HCT116 (cell line): Measurements from ENCODE around the gene SLC4A4. TPM values are rescaled to one million over a fixed set of nuclear protein-coding genes. Genes with fewer than 3 reads are reported as not detected.

Experiments used
- ATAC-seq: fragments of 200-7000 bp; cut with Tn5 transposase; 2 replicates; pipeline ENCODE4 v1.9.1; 2020; ENCODE audit warnings: mild to moderate bottlenecking, moderate library complexity
- BruUV-seq: library from RNA; stranded (reverse); fragments of 400-500 nt; replicated peaks from 2 replicates; lab custom pipeline; 2021; lab: Mats Ljungman, UMichigan
- CTCF ChIA-PET: fragments of 300-600 bp; sonication (Branson Sonifier 250); formaldehyde crosslinking; loops from one replicate; lab custom pipeline; 2021; ENCODE audit warnings: antibody characterized with exemption; lab: Charles Lee
- POLR2A ChIA-PET: fragments of 300-600, 350-600 bp; sonication (Branson Sonifier 250); formaldehyde crosslinking; loops from one replicate; lab custom pipeline; 2021; ENCODE audit warnings: antibody characterized with exemption; lab: Charles Lee
- RAD21 ChIA-PET, 2 experiments: fragments of 300-600 bp; sonication (Branson Sonifier 250); formaldehyde crosslinking; loops; one replicate each; lab custom pipeline; 2023; ENCODE audit warnings: low total read pairs in 2 of 2; ENCODE audit not compliant: uncharacterized antibody in 2 of 2, unreplicated experiment in 2 of 2, low non-redundant PET in 1 of 2; lab: Charles Lee
- DNase-seq: peaks from one replicate; pipeline ENCODE4 v3.0.0-alpha.2; 2010; ENCODE audit warnings: low read depth, low spot score
- H2AFZ ChIP-seq: fragments of 200-600 bp; shearing (Covaris generic), sonication (generic); 2 replicates; pipeline ENCODE4 v1.6.1; 2017; ENCODE audit warnings: low read depth, mixed run types, mixed read lengths, antibody characterized with exemption, low read length; ENCODE audit not compliant: poor library complexity, severe bottlenecking
- H3K27ac ChIP-seq: 2 replicates; pipeline ENCODE4 v1.5.1; 2012; ENCODE audit warnings: low read depth, low read length
- H3K27me3 ChIP-seq: fragments of 200-600 bp; sonication (generic); 2 replicates; pipeline ENCODE4 v1.6.1; 2016; ENCODE audit warnings: mixed run types, low read length, mixed read lengths; ENCODE audit not compliant: insufficient read depth
- H3K36me3 ChIP-seq, 2 experiments: fragments of 200-500 bp in 1 of 2; fragments of 200-600 bp in 1 of 2; sonication (Bioruptor generic) in 1 of 2; sonication (generic) in 1 of 2; 2 replicates each; pipeline versions ENCODE4 v1.5.1 to v1.6.1; 2014 to 2016; ENCODE audit warnings: low read length in 2 of 2, inconsistent platforms in 1 of 2, mixed read lengths in 1 of 2, mixed run types in 1 of 2; ENCODE audit not compliant: insufficient read depth in 2 of 2, control insufficient read depth in 1 of 2
- H3K4me1 ChIP-seq, 2 experiments: fragments of 200-600 bp in 1 of 2; sonication (generic) in 1 of 2; 2 replicates each; pipeline versions ENCODE4 v1.5.1 to v1.6.1; 2012 to 2017; ENCODE audit warnings: low read length in 2 of 2, inconsistent platforms in 1 of 2, mild to moderate bottlenecking in 1 of 2, mixed read lengths in 1 of 2, mixed run types in 1 of 2, moderate library complexity in 1 of 2; ENCODE audit not compliant: insufficient read depth in 2 of 2, control insufficient read depth in 1 of 2
- H3K4me2 ChIP-seq: fragments of 200-600 bp; sonication (generic); 2 replicates; pipeline ENCODE4 v1.6.1; 2017; ENCODE audit warnings: mixed run types, low read length, mixed read lengths
- H3K4me3 ChIP-seq, 2 experiments: fragments of 200-600 bp in 1 of 2; sonication (generic) in 1 of 2; replicated peaks in 1 of 2; 2 replicates each; pipeline ENCODE4 v1.5.1; 2011 to 2016; ENCODE audit warnings: low read length in 2 of 2, control low read depth in 1 of 2, low read depth in 1 of 2, mild to moderate bottlenecking in 1 of 2, mixed read lengths in 1 of 2, mixed run types in 1 of 2
- H3K79me2 ChIP-seq: fragments of 200-600 bp; sonication (generic); 2 replicates; pipeline ENCODE4 v1.6.1; 2017; ENCODE audit warnings: mild to moderate bottlenecking, mixed run types, low read length, moderate library complexity, mixed read lengths; ENCODE audit not compliant: insufficient read depth
- H3K9ac ChIP-seq: fragments of 200-600 bp; sonication (generic); 2 replicates; pipeline ENCODE4 v1.6.1; 2016; ENCODE audit warnings: low read length, mixed read lengths
- H3K9me2 ChIP-seq: fragments of 200-600 bp; sonication (generic), shearing (Covaris generic); 2 replicates; pipeline ENCODE4 v1.6.1; 2017; ENCODE audit warnings: mixed run types, mild to moderate bottlenecking, moderate library complexity; ENCODE audit not compliant: insufficient read depth
- H3K9me3 ChIP-seq, 2 experiments: fragments of 200-500 bp in 1 of 2; fragments of 200-600 bp in 1 of 2; sonication (Bioruptor generic) in 1 of 2; sonication (generic) in 1 of 2; 2 replicates each; pipeline ENCODE4 v1.6.1; 2014 to 2017; ENCODE audit warnings: low read length in 2 of 2, mixed read lengths in 2 of 2, inconsistent platforms in 1 of 2, low read depth in 1 of 2, mild to moderate bottlenecking in 1 of 2, mixed run types in 1 of 2, moderate library complexity in 1 of 2; ENCODE audit not compliant: control insufficient read depth in 1 of 2, insufficient read depth in 1 of 2
- H4K20me1 ChIP-seq: fragments of 200-600 bp; sonication (generic), shearing (Covaris generic); 2 replicates; pipeline ENCODE4 v1.6.1; 2017; ENCODE audit warnings: mixed run types, mild to moderate bottlenecking, moderate library complexity; ENCODE audit not compliant: insufficient read depth
- CBX3 ChIP-seq: IDR thresholded peaks from 2 replicates; pipeline ENCODE4 v1.6.1; 2012; ENCODE audit warnings: low read depth
- EZH2 ChIP-seq: fragments of 200-600 bp; sonication (generic); IDR thresholded peaks from 2 replicates; pipeline ENCODE4 v1.6.1; 2017; ENCODE audit warnings: antibody characterized with exemption, mixed run types
- EZH2phosphoT487 ChIP-seq: fragments of 200-600 bp; IDR thresholded peaks from 2 replicates; pipeline ENCODE4 v1.6.1; 2018; ENCODE audit warnings: antibody characterized with exemption, borderline replicate concordance
- FOSL1 ChIP-seq: IDR thresholded peaks from 2 replicates; pipeline ENCODE4 v1.6.1; 2012; ENCODE audit warnings: low read depth
- JUND ChIP-seq: IDR thresholded peaks from 2 replicates; pipeline ENCODE4 v1.6.1; 2012
- POLR2AphosphoS5 ChIP-seq: IDR thresholded peaks from 2 replicates; pipeline ENCODE4 v1.6.1; 2011; ENCODE audit warnings: mild to moderate bottlenecking, low read depth, low read length, moderate library complexity
- RAD21 ChIP-seq: IDR thresholded peaks from 2 replicates; pipeline ENCODE4 v1.6.1; 2012; ENCODE audit warnings: low read depth, mild to moderate bottlenecking
- SIN3A ChIP-seq: IDR thresholded peaks from 2 replicates; pipeline ENCODE4 v1.6.1; 2012; ENCODE audit warnings: low read depth
- SRF ChIP-seq: IDR thresholded peaks from 2 replicates; pipeline ENCODE4 v1.6.1; 2012; ENCODE audit warnings: low read depth
- YY1 ChIP-seq: IDR thresholded peaks from 2 replicates; pipeline ENCODE4 v1.6.1; 2011; ENCODE audit warnings: low read length, low read depth, moderate library complexity, mild to moderate bottlenecking; ENCODE audit not compliant: insufficient replicate concordance; ENCODE audit errors: extremely low read depth
- ZFX ChIP-seq: fragments of 450-650 bp; IDR thresholded peaks from 2 replicates; pipeline ENCODE4 v1.6.1; 2017
- ZNF274 ChIP-seq: fragments of 200-500 bp; sonication (Bioruptor generic); IDR thresholded peaks from 2 replicates; pipeline ENCODE4 v1.6.1; 2014; ENCODE audit warnings: mild to moderate bottlenecking, low read depth, low read length, inconsistent platforms
- intact Hi-C: fragments of 100-400 bp; cut with micrococcal nuclease; formaldehyde crosslinking; loops from 2 replicates; pipeline ENCODE4 v1.10.0; 2022
- total RNA-seq: library from RNA; stranded (reverse); gene quantifications from one replicate; pipeline ENCODE4 v1.2.1, GENCODE V29; 2021; ENCODE audit not compliant: unreplicated experiment
- TF ChIP-seq, protein P1 (sequence below): IDR thresholded peaks from 2 replicates; pipeline ENCODE4 v1.6.1; 2012

The SLC4A4 gene
- total RNA-seq, 1 experiment from 2014 or later: 0.30 TPM

GRCh38 chr4:71595576-71596108 lies 256.8 kb downstream of the SLC4A4 start:
- DNase-seq (no peak), ATAC-seq (no peak)
- H3K4me1 ChIP-seq: no peaks in the 10 kb centered on the region
- H3K36me3 ChIP-seq: no peaks in the 10 kb centered on the region
- no peaks in the 10 kb centered on the region for H3K9me3 ChIP-seq
- ChIA-PET POLR2A (no interaction called here), CTCF (no interaction called here), RAD21 (no interaction called here)
- H4K20me1 ChIP-seq: no peaks in the 10 kb centered on the region
- H3K79me2 ChIP-seq: no peaks in the 10 kb centered on the region
- no peak overlapping the region for H3K27ac ChIP-seq
- H3K9me2 ChIP-seq: no peaks in the 10 kb centered on the region
- H3K9ac ChIP-seq: no peak overlapping the region
- H3K4me2 ChIP-seq: no peak overlapping the region
- TF ChIP-seq YY1: no peak
- BruUV-seq: no TSS peak
- intact Hi-C loops: no loop called here
- no peaks in the 10 kb centered on the region for H3K27me3 ChIP-seq
- no peak overlapping the region for H3K4me3 ChIP-seq
- H2AFZ ChIP-seq: no peak overlapping the region

DNA sequence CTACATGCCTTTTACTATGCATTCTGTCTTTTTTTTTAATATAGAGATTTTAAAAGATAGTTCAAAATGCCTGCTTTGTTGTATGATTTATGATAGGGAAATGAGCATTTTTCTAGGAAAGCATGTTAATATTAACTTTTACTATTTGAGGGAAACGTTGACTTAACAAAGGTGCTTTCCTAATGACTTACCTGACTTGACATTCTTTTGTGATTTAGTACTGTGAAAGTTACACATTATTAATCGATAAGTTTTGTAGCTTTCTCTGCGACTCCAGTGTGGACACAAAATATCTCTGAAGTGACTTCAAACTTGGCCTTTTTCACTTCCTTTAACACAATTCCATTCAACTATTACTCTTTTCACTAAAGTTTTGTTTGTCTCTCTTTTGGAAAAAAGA lies 260.8 kb downstream of the SLC4A4 start:
- no peaks in the 10 kb centered on the region for H3K9me3 ChIP-seq
- H3K9ac ChIP-seq: no peak overlapping the region
- POLR2A ChIA-PET: no interaction called here
- intact Hi-C loops: no loop called here
- CTCF ChIA-PET: no interaction called here
- no peak overlapping the region for H2AFZ ChIP-seq
- H4K20me1 ChIP-seq: no peaks in the 10 kb centered on the region
- TF ChIP-seq CBX3 (no peak), FOSL1 (no peak), EZH2 (no peak), RAD21 (no peak), SIN3A (no peak), EZH2phosphoT487 (no peak), ZFX (no peak), ZNF274 (no peak), JUND (no peak), YY1 (no peak), SRF (no peak), POLR2AphosphoS5 (no peak)
- TF ChIP-seq, protein P1, sequence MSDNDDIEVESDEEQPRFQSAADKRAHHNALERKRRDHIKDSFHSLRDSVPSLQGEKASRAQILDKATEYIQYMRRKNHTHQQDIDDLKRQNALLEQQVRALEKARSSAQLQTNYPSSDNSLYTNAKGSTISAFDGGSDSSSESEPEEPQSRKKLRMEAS: no peak
- H3K27ac ChIP-seq: no peak overlapping the region
- no peak overlapping the region for H3K4me2 ChIP-seq
- no peaks in the 10 kb centered on the region for H3K4me1 ChIP-seq
- H3K27me3 ChIP-seq: no peaks in the 10 kb centered on the region
- no peaks in the 10 kb centered on the region for H3K9me2 ChIP-seq
- RAD21 ChIA-PET: no interaction called here
- H3K79me2 ChIP-seq: no peaks in the 10 kb centered on the region
- DNase-seq: no peak
- no TSS peak for BruUV-seq
- ATAC-seq: no peak
- H3K4me3 ChIP-seq: no peak overlapping the region
- H3K36me3 ChIP-seq: no peaks in the 10 kb centered on the region
